Activated naive CD8-positive, alpha-beta T cell treated with anti-CD3 and anti-CD28 coated beads, Interleukin-2, amount 10 ng/mL, durations not matched to agents 7 days and 5 days (primary cell): ENCODE results near the gene NUDT3. TPM values are rescaled to one million over a fixed set of nuclear protein-coding genes. Genes with fewer than 3 reads are reported as not detected.
A peak's percentile ranks its signal among the peaks of the same experiment; 100 is the strongest.
"Not testable (repeated sequence)": the region's sequence is repeated elsewhere in the genome, so short reads cannot be mapped to it uniquely, and the experiment has no call there.

Source experiments
- ATAC-seq: fragments of 150-1000 bp; cut with Tn5 transposase; one replicate; pipeline ENCODE4 v1.10.0; 2021; ENCODE audit warnings: low read depth, moderate library complexity
- POLR2A ChIA-PET: fragments of 350-600 bp; sonication (Branson Sonifier 250); formaldehyde crosslinking; loops from one replicate; lab custom pipeline; 2021; ENCODE audit warnings: antibody characterized with exemption; lab: Charles Lee
- DNase-seq: peaks from one replicate; pipeline ENCODE4 v3.0.0; 2021
- H3K27ac Mint-ChIP-seq: one replicate; pipeline ENCODE4 v1.8.0; 2022; ENCODE audit warnings: mild to moderate bottlenecking, mixed read lengths
- H3K27me3 Mint-ChIP-seq: one replicate; pipeline ENCODE4 v1.8.0; 2022; ENCODE audit warnings: mild to moderate bottlenecking, moderate library complexity, mixed read lengths
- H3K36me3 Mint-ChIP-seq: one replicate; pipeline ENCODE4 v1.8.0; 2021; ENCODE audit warnings: mild to moderate bottlenecking, mixed read lengths
- H3K4me1 Mint-ChIP-seq: one replicate; pipeline ENCODE4 v1.8.0; 2021; ENCODE audit warnings: mixed read lengths
- H3K4me3 Mint-ChIP-seq: one replicate; pipeline ENCODE4 v1.8.0; 2022; ENCODE audit warnings: mild to moderate bottlenecking, moderate library complexity, mixed read lengths
- H3K9me3 Mint-ChIP-seq: one replicate; pipeline ENCODE4 v1.8.0; 2021; ENCODE audit warnings: mixed read lengths
- total RNA-seq, 2 experiments: library from RNA; stranded (reverse); gene quantifications; one replicate each; pipeline ENCODE4 v1.2.3, GENCODE V29; 2021

The NUDT3 gene
- total RNA-seq, 2 experiments from 2014 or later, result 17.7 to 18.7 TPM

- H3K27ac Mint-ChIP-seq, result peak overlapping the region; percentile 97
- DNase-seq (no peak), ATAC-seq (no peak)
- H3K4me1 Mint-ChIP-seq, result peaks cover 36% of the 10 kb centered on the region
- H3K9me3 Mint-ChIP-seq, result no peaks in the 10 kb centered on the region
- POLR2A ChIA-PET, result interaction anchor here (0.6 to 4.1 kb wide), 8 partner anchors 11 to 1950 kb away, joined by 3 to 42 read pairs (median 15); partner anchors contain the start of genes HMGA1 and NUDT3
- H3K27me3 Mint-ChIP-seq, result peaks cover 4% of the 10 kb centered on the region
- H3K4me3 Mint-ChIP-seq, result peak overlapping the region; percentile 98
- peaks cover 7% of the 10 kb centered on the region for H3K36me3 Mint-ChIP-seq
Measured at GRCh38 chr6:34247481-34248197, 144.8 kb downstream of the NUDT3 start.

GRCh38 chr6:34246563-34247391, 145.7 kb downstream of the NUDT3 start:
- Mint-ChIP-seq H3K9me3 (no peaks in the 10 kb centered on the region), H3K36me3 (peaks cover 14% of the 10 kb centered on the region), H3K27ac (peak overlapping the region; percentile 65), H3K4me1 (peaks cover 41% of the 10 kb centered on the region), H3K27me3 (no peaks in the 10 kb centered on the region), H3K4me3 (no peak overlapping the region)
- ATAC-seq, result no peak
- peak; percentile 66 for DNase-seq
- POLR2A ChIA-PET, result interaction anchor here (1.1 to 3.9 kb wide), 3 partner anchors 10 to 50 kb away, joined by 4 to 42 read pairs (median 19); partner anchors contain the start of gene HMGA1

- peaks cover 44% of the 10 kb centered on the region for H3K4me1 Mint-ChIP-seq
- no peak overlapping the region for H3K27ac Mint-ChIP-seq
- H3K27me3 Mint-ChIP-seq, result no peaks in the 10 kb centered on the region
- ATAC-seq (no peak), DNase-seq (no peak)
- no peaks in the 10 kb centered on the region for H3K9me3 Mint-ChIP-seq
- H3K4me3 Mint-ChIP-seq, result no peak overlapping the region
- POLR2A ChIA-PET, result interaction anchor here (1.1 kb wide), 1 partner anchor 22 kb away, joined by 4 read pairs; no protein-coding TSS in a partner anchor
- H3K36me3 Mint-ChIP-seq, result peaks cover 17% of the 10 kb centered on the region
Measured at GRCh38 chr6:34246249-34246562, 146.3 kb downstream of the NUDT3 start.

GRCh38 chr6:34245761-34246140, 146.7 kb downstream of the NUDT3 start:
- not testable (repeated sequence) for ATAC-seq, H3K27me3 Mint-ChIP-seq, DNase-seq, H3K4me3 Mint-ChIP-seq, H3K9me3 Mint-ChIP-seq
- peaks cover 46% of the 10 kb centered on the region for H3K4me1 Mint-ChIP-seq
- H3K27ac Mint-ChIP-seq, result peak overlapping the region; percentile 38
- peaks cover 17% of the 10 kb centered on the region for H3K36me3 Mint-ChIP-seq
- POLR2A ChIA-PET, result interaction anchor here (1.1 kb wide), 1 partner anchor 22 kb away, joined by 4 read pairs; no protein-coding TSS in a partner anchor

GRCh38 chr6:34245032-34245760, 147.3 kb downstream of the NUDT3 start:
- peaks cover 19% of the 10 kb centered on the region for H3K36me3 Mint-ChIP-seq
- H3K27me3 Mint-ChIP-seq, result not testable (repeated sequence)

GRCh38 chr6:34243901-34244884, 148.3 kb downstream of the NUDT3 start:
- Mint-ChIP-seq H3K36me3 (peaks cover 19% of the 10 kb centered on the region), H3K9me3 (no peaks in the 10 kb centered on the region), H3K4me3 (no peak overlapping the region), H3K4me1 (peaks cover 54% of the 10 kb centered on the region), H3K27me3 (no peaks in the 10 kb centered on the region), H3K27ac (no peak overlapping the region)
- ATAC-seq (no peak), DNase-seq (no peak)
- POLR2A ChIA-PET, result interaction anchor here (0.6 to 1.1 kb wide), 3 partner anchors 17 to 156 kb away, joined by 3 to 4 read pairs (median 4); no protein-coding TSS in a partner anchor

More at GRCh38 chr6:34245032-34245760, 147.3 kb downstream of the NUDT3 start:
- H3K4me1 Mint-ChIP-seq, result peaks cover 47% of the 10 kb centered on the region
- H3K27ac Mint-ChIP-seq, result peak overlapping the region; percentile 12
- not testable (repeated sequence) for H3K4me3 Mint-ChIP-seq, ATAC-seq, DNase-seq, H3K9me3 Mint-ChIP-seq
- POLR2A ChIA-PET, result interaction anchor here (1.1 kb wide), 1 partner anchor 18 kb away, joined by 4 read pairs; no protein-coding TSS in a partner anchor

GRCh38 chr6:34243131-34243771, 149.2 kb downstream of the NUDT3 start:
- peaks cover 21% of the 10 kb centered on the region for H3K36me3 Mint-ChIP-seq
- no peak overlapping the region for H3K4me3 Mint-ChIP-seq
- H3K27me3 Mint-ChIP-seq, result no peaks in the 10 kb centered on the region
- POLR2A ChIA-PET, result interaction anchor here (0.6 to 1.6 kb wide), 3 partner anchors 19 to 157 kb away, joined by 3 to 4 read pairs (median 4); no protein-coding TSS in a partner anchor
- H3K27ac Mint-ChIP-seq, result peak overlapping the region; percentile 74
- DNase-seq (no peak), ATAC-seq (no peak)
- H3K4me1 Mint-ChIP-seq, result peaks cover 59% of the 10 kb centered on the region
- H3K9me3 Mint-ChIP-seq, result no peaks in the 10 kb centered on the region

- Mint-ChIP-seq H3K27me3 (no peaks in the 10 kb centered on the region), H3K27ac (peak overlapping the region; percentile 74), H3K9me3 (no peaks in the 10 kb centered on the region), H3K4me1 (peaks cover 52% of the 10 kb centered on the region), H3K4me3 (peak overlapping the region; percentile 25), H3K36me3 (peaks cover 20% of the 10 kb centered on the region)
- ATAC-seq (no peak), DNase-seq (no peak)
- POLR2A ChIA-PET, result interaction anchor here (1.3 to 1.6 kb wide), 2 partner anchors 19 to 46 kb away, joined by 3 to 4 read pairs; no protein-coding TSS in a partner anchor
Measured at GRCh38 chr6:34242252-34243130, 150.0 kb downstream of the NUDT3 start.

- no peaks in the 10 kb centered on the region for H3K9me3 Mint-ChIP-seq
- no peak overlapping the region for H3K4me3 Mint-ChIP-seq
- DNase-seq (peak; percentile 15), ATAC-seq (no peak)
- H3K27ac Mint-ChIP-seq, result peak overlapping the region; percentile 23
- POLR2A ChIA-PET, result interaction anchor here (1.3 to 1.6 kb wide), 2 partner anchors 18 to 45 kb away, joined by 3 to 4 read pairs; no protein-coding TSS in a partner anchor
- no peaks in the 10 kb centered on the region for H3K27me3 Mint-ChIP-seq
- H3K36me3 Mint-ChIP-seq, result peaks cover 20% of the 10 kb centered on the region
- H3K4me1 Mint-ChIP-seq, result peaks cover 50% of the 10 kb centered on the region
Measured at GRCh38 chr6:34241351-34242215, 150.9 kb downstream of the NUDT3 start.
